GM10248 (cell line): ENCODE measurements around the gene JARID2.

Source experiments
- CTCF ChIA-PET: fragments of 300-600 bp; sonication (Branson Sonifier 250); formaldehyde crosslinking; extraction: SDS; loops from one replicate; lab custom pipeline; 2021; ENCODE audit warnings: antibody characterized with exemption; lab: Yijun Ruan, JAX
- POLR2A ChIA-PET: fragments of 350-650 bp; sonication (Branson Sonifier 250); formaldehyde crosslinking; extraction: SDS; loops from one replicate; lab custom pipeline; 2020; ENCODE audit warnings: antibody characterized with exemption; lab: Yijun Ruan, JAX
- DNase-seq: peaks from one replicate; pipeline ENCODE4 v3.0.0; 2012; ENCODE audit errors: extremely low spot score
- CTCF ChIP-seq: IDR thresholded peaks from 2 replicates; pipeline ENCODE4 v1.5.1; 2012; ENCODE audit warnings: mild to moderate bottlenecking, low read depth; ENCODE audit errors: extremely low read depth, missing control alignments, control extremely low read depth

JARID2 gene

GRCh38 chr6:15551798-15552197 lies 305.9 kb downstream of the JARID2 start:
- CTCF ChIA-PET = interaction anchor here (0.8 to 3.5 kb wide), 9 partner anchors 8 to 75 kb away, joined by 3 to 18 read pairs (median 5); no protein-coding TSS in a partner anchor
- no peak for DNase-seq
- POLR2A ChIA-PET = no interaction called here
- no peak for TF ChIP-seq CTCF

GRCh38 chr6:15553031-15553430 lies 307.2 kb downstream of the JARID2 start:
- no peak for DNase-seq
- ChIA-PET POLR2A (interaction anchor here (0.6 kb wide), 1 partner anchor 19 kb away, joined by 7 read pairs; no protein-coding TSS in a partner anchor), CTCF (interaction anchor here (1.1 to 3.5 kb wide), 5 partner anchors 9 to 73 kb away, joined by 3 to 18 read pairs (median 6); no protein-coding TSS in a partner anchor)
- no peak for TF ChIP-seq CTCF

GRCh38 chr6:15553736-15554294 lies 307.9 kb downstream of the JARID2 start:
- ChIA-PET POLR2A (interaction anchor here (0.6 kb wide), 1 partner anchor 20 kb away, joined by 7 read pairs; no protein-coding TSS in a partner anchor), CTCF (interaction anchor here (1.1 kb wide), 1 partner anchor 9 kb away, joined by 3 read pairs; no protein-coding TSS in a partner anchor)
- no peak for DNase-seq

GRCh38 chr6:15554728-15555100 lies 308.8 kb downstream of the JARID2 start:
- ChIA-PET POLR2A (no interaction called here), CTCF (no interaction called here)
- no peak for TF ChIP-seq CTCF
- no peak for DNase-seq

More at GRCh38 chr6:15553736-15554294, 307.9 kb downstream of the JARID2 start:
- TF ChIP-seq CTCF = no peak

GRCh38 chr6:15555101-15556038 lies 309.5 kb downstream of the JARID2 start:
- TF ChIP-seq CTCF = no peak
- DNase-seq = no peak
- POLR2A ChIA-PET = no interaction called here
- CTCF ChIA-PET = interaction anchor here (1.9 kb wide), 1 partner anchor 19 kb away, joined by 6 read pairs; no protein-coding TSS in a partner anchor

- no peak for DNase-seq
- no peak for TF ChIP-seq CTCF
- POLR2A ChIA-PET = no interaction called here
- CTCF ChIA-PET = interaction anchor here (0.9 to 1.9 kb wide), 2 partner anchors 21 to 45 kb away, joined by 3 to 6 read pairs; no protein-coding TSS in a partner anchor
Measured at GRCh38 chr6:15556711-15557110, 310.8 kb downstream of the JARID2 start.
